ENCODE results near the gene ABCC10.

ABCC10 gene

GRCh38 chr6:43477235-43478007 lies 50.1 kb downstream of the ABCC10 start, which contains the start of gene TJAP1:
Gene TJAP1, plus strand, starts transcription at chr6:43477570. Its CDS starts 21,432 bp downstream, at chr6:43499002.
- Mint-ChIP-seq H3K4me1 (peaks cover 28% of the 10 kb centered on the region), H3K9me3 (no peaks in the 10 kb centered on the region), H3K4me3 (peak within 1 kb of the TSS; percentile 99), H3K27me3 (no peaks in the 10 kb centered on the region), H3K27ac (peak within 1 kb of the TSS; percentile 99), H3K36me3 (peaks cover 3% of the 10 kb centered on the region)
- ATAC-seq (ENCODE audit: low read depth) (peak; percentile 98), DNase-seq (ENCODE audit: low spot score in 2 of 2) (peak; percentile 95 to 97)

- H3K4me1 Mint-ChIP-seq, result peaks cover 29% of the 10 kb centered on the region
Measured at GRCh38 chr6:43478008-43478372, 50.6 kb downstream of the ABCC10 start.

GRCh38 chr6:43481075-43481474 lies 53.7 kb downstream of the ABCC10 start:
- Mint-ChIP-seq H3K36me3 (peaks cover 7% of the 10 kb centered on the region), H3K4me1 (peaks cover 33% of the 10 kb centered on the region), H3K27ac (no peak overlapping the region), H3K4me3 (no peak overlapping the region), H3K9me3 (no peaks in the 10 kb centered on the region), H3K27me3 (no peaks in the 10 kb centered on the region)
- ATAC-seq (ENCODE audit: low read depth), result no peak
- no peak for DNase-seq (ENCODE audit: low spot score in 2 of 2)

More at GRCh38 chr6:43478008-43478372, 50.6 kb downstream of the ABCC10 start:
- ATAC-seq (ENCODE audit: low read depth) (peak; percentile 9), DNase-seq (ENCODE audit: low spot score in 2 of 2) (no peak)
- H3K27me3 Mint-ChIP-seq, result no peaks in the 10 kb centered on the region
- peaks cover 3% of the 10 kb centered on the region for H3K36me3 Mint-ChIP-seq
- no peaks in the 10 kb centered on the region for H3K9me3 Mint-ChIP-seq
- peak overlapping the region; percentile 99 for H3K4me3 Mint-ChIP-seq
- peak overlapping the region; percentile 99 for H3K27ac Mint-ChIP-seq

- no peaks in the 10 kb centered on the region for H3K9me3 Mint-ChIP-seq
- peaks cover 31% of the 10 kb centered on the region for H3K4me1 Mint-ChIP-seq
- H3K4me3 Mint-ChIP-seq, result no peak overlapping the region
- H3K36me3 Mint-ChIP-seq, result peaks cover 7% of the 10 kb centered on the region
- H3K27me3 Mint-ChIP-seq, result no peaks in the 10 kb centered on the region
- DNase-seq (ENCODE audit: low spot score in 2 of 2) (no peak), ATAC-seq (ENCODE audit: low read depth) (no peak)
- H3K27ac Mint-ChIP-seq, result no peak overlapping the region
Measured at GRCh38 chr6:43481591-43482236, 54.4 kb downstream of the ABCC10 start.

GRCh38 chr6:43488667-43489276 lies 61.4 kb downstream of the ABCC10 start:
- Mint-ChIP-seq H3K36me3 (peaks cover 6% of the 10 kb centered on the region), H3K27me3 (no peaks in the 10 kb centered on the region), H3K27ac (no peak overlapping the region), H3K4me1 (peaks cover 11% of the 10 kb centered on the region), H3K9me3 (no peaks in the 10 kb centered on the region), H3K4me3 (no peak overlapping the region)
- ATAC-seq (ENCODE audit: low read depth) (no peak), DNase-seq (ENCODE audit: low spot score in 2 of 2) (no peak)

GRCh38 chr6:43489277-43490072 lies 62.1 kb downstream of the ABCC10 start:
- Mint-ChIP-seq H3K4me3 (no peak overlapping the region), H3K36me3 (peaks cover 6% of the 10 kb centered on the region), H3K27me3 (no peaks in the 10 kb centered on the region), H3K27ac (no peak overlapping the region), H3K9me3 (no peaks in the 10 kb centered on the region), H3K4me1 (peaks cover 12% of the 10 kb centered on the region)
- DNase-seq (ENCODE audit: low spot score in 2 of 2) (no peak), ATAC-seq (ENCODE audit: low read depth) (no peak)

GRCh38 chr6:43490523-43490939 lies 63.2 kb downstream of the ABCC10 start:
- Mint-ChIP-seq H3K27me3 (no peaks in the 10 kb centered on the region), H3K27ac (peak overlapping the region; percentile 11)

GRCh38 chr6:43491750-43492661 lies 64.7 kb downstream of the ABCC10 start:
- no peaks in the 10 kb centered on the region for H3K27me3 Mint-ChIP-seq
- no peak overlapping the region for H3K4me3 Mint-ChIP-seq
- H3K36me3 Mint-ChIP-seq, result peaks cover 6% of the 10 kb centered on the region
- H3K4me1 Mint-ChIP-seq, result peaks cover 21% of the 10 kb centered on the region
- no peak for DNase-seq (ENCODE audit: low spot score in 2 of 2)
- H3K9me3 Mint-ChIP-seq, result no peaks in the 10 kb centered on the region
- no peak overlapping the region for H3K27ac Mint-ChIP-seq
- ATAC-seq (ENCODE audit: low read depth), result no peak

More at GRCh38 chr6:43490523-43490939, 63.2 kb downstream of the ABCC10 start:
- H3K9me3 Mint-ChIP-seq, result no peaks in the 10 kb centered on the region
- H3K36me3 Mint-ChIP-seq, result peaks cover 6% of the 10 kb centered on the region
- H3K4me3 Mint-ChIP-seq, result no peak overlapping the region
- peaks cover 19% of the 10 kb centered on the region for H3K4me1 Mint-ChIP-seq
- ATAC-seq (ENCODE audit: low read depth), result no peak
- no peak for DNase-seq (ENCODE audit: low spot score in 2 of 2)

GRCh38 chr6:43492673-43493072 lies 65.3 kb downstream of the ABCC10 start:
- Mint-ChIP-seq H3K36me3 (peaks cover 6% of the 10 kb centered on the region), H3K27ac (no peak overlapping the region), H3K4me1 (peaks cover 21% of the 10 kb centered on the region), H3K9me3 (no peaks in the 10 kb centered on the region), H3K27me3 (no peaks in the 10 kb centered on the region), H3K4me3 (no peak overlapping the region)
- no peak for ATAC-seq (ENCODE audit: low read depth)
- no peak for DNase-seq (ENCODE audit: low spot score in 2 of 2)

GRCh38 chr6:43493230-43493629 lies 65.9 kb downstream of the ABCC10 start:
- Mint-ChIP-seq H3K36me3 (peaks cover 6% of the 10 kb centered on the region), H3K27me3 (no peaks in the 10 kb centered on the region), H3K4me1 (peaks cover 21% of the 10 kb centered on the region), H3K9me3 (no peaks in the 10 kb centered on the region), H3K4me3 (no peak overlapping the region), H3K27ac (no peak overlapping the region)
- ATAC-seq (ENCODE audit: low read depth) (no peak), DNase-seq (ENCODE audit: low spot score in 2 of 2) (no peak)

GRCh38 chr6:43493833-43494232 lies 66.5 kb downstream of the ABCC10 start:
- H3K4me3 Mint-ChIP-seq, result no peak overlapping the region
- H3K36me3 Mint-ChIP-seq, result peaks cover 8% of the 10 kb centered on the region
- no peaks in the 10 kb centered on the region for H3K27me3 Mint-ChIP-seq
- H3K9me3 Mint-ChIP-seq, result no peaks in the 10 kb centered on the region
- H3K27ac Mint-ChIP-seq, result no peak overlapping the region
- ATAC-seq (ENCODE audit: low read depth) (no peak), DNase-seq (ENCODE audit: low spot score in 2 of 2) (no peak)
- H3K4me1 Mint-ChIP-seq, result peaks cover 21% of the 10 kb centered on the region

- Mint-ChIP-seq H3K27ac (no peak overlapping the region), H3K9me3 (no peaks in the 10 kb centered on the region), H3K27me3 (no peaks in the 10 kb centered on the region), H3K36me3 (peaks cover 11% of the 10 kb centered on the region), H3K4me3 (no peak overlapping the region), H3K4me1 (peaks cover 17% of the 10 kb centered on the region)
- ATAC-seq (ENCODE audit: low read depth) (no peak), DNase-seq (ENCODE audit: low spot score in 2 of 2) (no peak)
Measured at GRCh38 chr6:43494321-43494720, 67.0 kb downstream of the ABCC10 start.

GRCh38 chr6:43494766-43495165 lies 67.4 kb downstream of the ABCC10 start:
- Mint-ChIP-seq H3K36me3 (peaks cover 14% of the 10 kb centered on the region), H3K27ac (no peak overlapping the region), H3K4me3 (no peak overlapping the region), H3K4me1 (peaks cover 17% of the 10 kb centered on the region), H3K27me3 (no peaks in the 10 kb centered on the region), H3K9me3 (no peaks in the 10 kb centered on the region)
- DNase-seq (ENCODE audit: low spot score in 2 of 2) (no peak), ATAC-seq (ENCODE audit: low read depth) (no peak)
